ENCODE measurements around the gene RXRA. TPM values are rescaled to one million over a fixed set of nuclear protein-coding genes. Genes with fewer than 3 reads are reported as not detected.

RXRA gene
- polyA plus RNA-seq, 1 of the 3 experiments (the other 2 are of a cell fraction), result 7.6 TPM

GRCh38 chr9:134343637-134344036 is 17.4 kb downstream of the RXRA start:
- Histone ChIP-seq H2AFZ (ENCODE audit: low read depth) (no peak overlapping the region), H3F3A (replicated peaks; ENCODE audit: insufficient read depth) (no peaks in the 10 kb centered on the region), H3K4me1 (ENCODE audit: control insufficient read depth in 1 of 2, insufficient read depth in 2 of 2, low read depth in 1 of 2, low read length in 1 of 2) (peaks cover 0 to 77% of the 10 kb centered on the region in 2 experiments; a peak in 1 of 4 replicates), H3K4me3 (ENCODE audit: low read depth in 2 of 2, low read length in 1 of 2) (no peak overlapping the region), H4K20me1 (ENCODE audit: insufficient read depth) (peaks cover 100% of the 10 kb centered on the region), H3K9me3 (no peaks in the 10 kb centered on the region), H3K9ac (no peak overlapping the region), H3K36me3 (replicated peaks in 1 of 2; ENCODE audit: control insufficient read depth in 1 of 2, insufficient read depth in 2 of 2, low read length in 1 of 2) (no peaks in the 10 kb centered on the region), H3K27me3 (ENCODE audit: insufficient read depth) (no peaks in the 10 kb centered on the region), H3K4me2 (no peak overlapping the region), H3K9me2 (no peaks in the 10 kb centered on the region), H3K79me2 (ENCODE audit: insufficient read depth) (peaks cover 53% of the 10 kb centered on the region), H3K27ac (ENCODE audit: low read depth in 2 of 2, low read length in 1 of 2) (no peak overlapping the region)
- TF ChIP-seq RFX5 (IDR thresholded peaks at IDR 0.05; ENCODE audit: low read length), result no peak
- CTCF ChIA-PET, result interaction anchor here (1.1 to 2.7 kb wide), 4 partner anchors 13 to 173 kb away, joined by 3 to 11 read pairs (median 6); no protein-coding TSS in a partner anchor
- POLR2A ChIA-PET, result no interaction called here
- no peak for DNase-seq
- WGBS (ENCODE audit: low lambda C conversion rate), result 84% methylated on average over 6 of the region's 16 CpGs

GRCh38 chr9:134344068-134344799 is 18.0 kb downstream of the RXRA start:
- POLR2A ChIA-PET, result no interaction called here
- H3K4me3 ChIP-seq (ENCODE audit: low read depth in 2 of 2, low read length in 1 of 2), result no peak overlapping the region
- no peak for TF ChIP-seq CHD2 (IDR thresholded peaks at IDR 0.05; ENCODE audit: low read length, partially characterized antibody)
- TF ChIP-seq CTCF (IDR thresholded peaks at IDR 0.05), result peak; percentile 13; the same call in 1 of the 2 replicates
- no peak for TF ChIP-seq EP300 (IDR thresholded peaks at IDR 0.05; ENCODE audit: borderline replicate concordance in 1 of 2, low read depth in 1 of 2, low read length in 1 of 2)
- no peak for TF ChIP-seq RXRA (IDR thresholded peaks at IDR 0.05; ENCODE audit: borderline replicate concordance, low read depth)
- peaks cover 0 to 77% of the 10 kb centered on the region in 2 experiments; a peak in 1 of 4 replicates for H3K4me1 ChIP-seq (ENCODE audit: control insufficient read depth in 1 of 2, insufficient read depth in 2 of 2, low read depth in 1 of 2, low read length in 1 of 2)
- CTCF ChIA-PET, result interaction anchor here (0.9 to 2.7 kb wide), 7 partner anchors 9 to 174 kb away, joined by 3 to 11 read pairs (median 4); no protein-coding TSS in a partner anchor
- H3K79me2 ChIP-seq (ENCODE audit: insufficient read depth), result peaks cover 51% of the 10 kb centered on the region
- no peak overlapping the region for H3K9ac ChIP-seq
- no peaks in the 10 kb centered on the region for H3K36me3 ChIP-seq (replicated peaks in 1 of 2; ENCODE audit: control insufficient read depth in 1 of 2, insufficient read depth in 2 of 2, low read length in 1 of 2)
- no peaks in the 10 kb centered on the region for H3K9me3 ChIP-seq
- H4K20me1 ChIP-seq (ENCODE audit: insufficient read depth), result peaks cover 100% of the 10 kb centered on the region
- no peak for DNase-seq
- 95% methylated on average over 14 of the region's 17 CpGs for WGBS (ENCODE audit: low lambda C conversion rate)
- no peak overlapping the region for H3K27ac ChIP-seq (ENCODE audit: low read depth in 2 of 2, low read length in 1 of 2)
- no peaks in the 10 kb centered on the region for H3F3A ChIP-seq (replicated peaks; ENCODE audit: insufficient read depth)
- no peak overlapping the region for H3K4me2 ChIP-seq
- H2AFZ ChIP-seq (ENCODE audit: low read depth), result no peak overlapping the region
- no peaks in the 10 kb centered on the region for H3K9me2 ChIP-seq
- H3K27me3 ChIP-seq (ENCODE audit: insufficient read depth), result no peaks in the 10 kb centered on the region

- Histone ChIP-seq H3K9me2 (no peaks in the 10 kb centered on the region), H3K4me1 (ENCODE audit: control insufficient read depth in 1 of 2, insufficient read depth in 2 of 2, low read depth in 1 of 2, low read length in 1 of 2) (peaks cover 0 to 77% of the 10 kb centered on the region in 2 experiments; a peak in 1 of 4 replicates), H3K27ac (ENCODE audit: low read depth in 2 of 2, low read length in 1 of 2) (no peak overlapping the region), H3K79me2 (ENCODE audit: insufficient read depth) (peaks cover 48% of the 10 kb centered on the region), H3K9ac (no peak overlapping the region), H2AFZ (ENCODE audit: low read depth) (no peak overlapping the region), H3K27me3 (ENCODE audit: insufficient read depth) (no peaks in the 10 kb centered on the region), H3K9me3 (no peaks in the 10 kb centered on the region), H3K4me2 (no peak overlapping the region), H3K36me3 (replicated peaks in 1 of 2; ENCODE audit: control insufficient read depth in 1 of 2, insufficient read depth in 2 of 2, low read length in 1 of 2) (no peaks in the 10 kb centered on the region), H3F3A (replicated peaks; ENCODE audit: insufficient read depth) (no peaks in the 10 kb centered on the region), H3K4me3 (ENCODE audit: low read depth in 2 of 2, low read length in 1 of 2) (no peak overlapping the region), H4K20me1 (ENCODE audit: insufficient read depth) (peaks cover 98% of the 10 kb centered on the region)
- POLR2A ChIA-PET, result no interaction called here
- TF ChIP-seq USF1 (IDR thresholded peaks at IDR 0.05; ENCODE audit: borderline replicate concordance, low read depth) (no peak), EP300 (IDR thresholded peaks at IDR 0.05; ENCODE audit: borderline replicate concordance in 1 of 2, low read depth in 1 of 2, low read length in 1 of 2) (no peak), MXI1 (IDR thresholded peaks at IDR 0.05; ENCODE audit: low read depth, low read length) (no peak), JUND (IDR thresholded peaks at IDR 0.05) (no peak), EZH2phosphoT487 (IDR thresholded peaks at IDR 0.05; ENCODE audit: borderline replicate concordance, low read depth) (no peak)
- DNase-seq, result no peak
- WGBS (ENCODE audit: low lambda C conversion rate), result 95% methylated on average over 9 of the region's 14 CpGs
- CTCF ChIA-PET, result interaction anchor here (0.6 to 2.7 kb wide), 9 partner anchors 10 to 174 kb away, joined by 3 to 11 read pairs (median 4); no protein-coding TSS in a partner anchor
These were observed 18.6 kb downstream of the RXRA start for GRCh38 chr9:134344800-134345310.
